GOT3 (cell line): ENCODE measurements around the gene KCNK15.
"Not testable (repeated sequence)": the region's sequence is repeated elsewhere in the genome, so short reads cannot be mapped to it uniquely, and the experiment has no call there.

ENCODE experiments used
- DNase-seq: peaks from one replicate; lab custom pipeline; 2025; ENCODE audit warnings: mixed read lengths; lab: John Stamatoyannopoulos, UW

The KCNK15 gene

GRCh38 chr20:44759595-44759994 is 13.9 kb downstream of the KCNK15 start:
- DNase-seq: no peak

- DNase-seq: no peak
These were observed 15.8 kb downstream of the KCNK15 start for GRCh38 chr20:44761423-44761822.

GRCh38 chr20:44762466-44763140 is 16.9 kb downstream of the KCNK15 start:
- no peak for DNase-seq

- DNase-seq: not testable (repeated sequence)
These were observed 18.1 kb downstream of the KCNK15 start for GRCh38 chr20:44763798-44764197.

GRCh38 chr20:44765091-44765490 is 19.4 kb downstream of the KCNK15 start:
- no peak for DNase-seq

GRCh38 chr20:44765701-44766347 is 20.2 kb downstream of the KCNK15 start:
- DNase-seq: no peak

GRCh38 chr20:44768256-44768655 is 22.6 kb downstream of the KCNK15 start:
- DNase-seq: no peak

- no peak for DNase-seq
These were observed 23.3 kb downstream of the KCNK15 start for GRCh38 chr20:44768854-44769480.

GRCh38 chr20:44769481-44769863 is 23.8 kb downstream of the KCNK15 start:
- DNase-seq: no peak

GRCh38 chr20:44770484-44771171 is 25.0 kb downstream of the KCNK15 start:
- DNase-seq: no peak

- no peak for DNase-seq
These were observed 25.5 kb downstream of the KCNK15 start for GRCh38 chr20:44771172-44771535.

- no peak for DNase-seq
These were observed 27.0 kb downstream of the KCNK15 start for GRCh38 chr20:44772636-44773035.

GRCh38 chr20:44773070-44773829 is 27.6 kb downstream of the KCNK15 start:
- no peak for DNase-seq

- DNase-seq: no peak
These were observed 31.3 kb downstream of the KCNK15 start for GRCh38 chr20:44776980-44777379.

- DNase-seq: no peak
These were observed 34.6 kb downstream of the KCNK15 start for GRCh38 chr20:44780226-44780625.

- no peak for DNase-seq
These were observed 35.5 kb downstream of the KCNK15 start for GRCh38 chr20:44781118-44781517.

- DNase-seq: no peak
These were observed 36.1 kb downstream of the KCNK15 start for GRCh38 chr20:44781791-44782190.

GRCh38 chr20:44784688-44785087 is 39.0 kb downstream of the KCNK15 start:
- DNase-seq: no peak

- no peak for DNase-seq
These were observed 40.1 kb downstream of the KCNK15 start for GRCh38 chr20:44785768-44786167.

- DNase-seq: no peak
These were observed 41.6 kb downstream of the KCNK15 start for GRCh38 chr20:44787299-44787698.

- DNase-seq: no peak
These were observed 43.2 kb downstream of the KCNK15 start for GRCh38 chr20:44788706-44789456.
